HG02571 (cell line): ENCODE data around the gene CHTOP.
"Not testable (repeated sequence)": the region's sequence is repeated elsewhere in the genome, so short reads cannot be mapped to it uniquely, and the experiment has no call there.

ENCODE experiments used
- ATAC-seq: cut with Tn5 transposase; IDR thresholded peaks from one replicate; pipeline ENCODE4 v1.9.1; 2021; ENCODE audit warnings: mild to moderate bottlenecking, moderate library complexity; ENCODE audit not compliant: unreplicated experiment

Gene CHTOP

GRCh38 chr1:153658400-153659174 lies 24.7 kb downstream of the CHTOP start, which contains the start of gene SNAPIN:
Gene SNAPIN, plus strand, starts transcription at chr1:153658703. Its CDS starts 41 bp downstream, at chr1:153658744.
- ATAC-seq = peak; percentile 89

- ATAC-seq = no peak
Observed at GRCh38 chr1:153659175-153659534, 25.3 kb downstream of the CHTOP start.

- ATAC-seq = no peak
Observed at GRCh38 chr1:153659656-153660055, 25.8 kb downstream of the CHTOP start.

- ATAC-seq = no peak
Observed at GRCh38 chr1:153661111-153661708, 27.3 kb downstream of the CHTOP start.

- no peak for ATAC-seq
Observed at GRCh38 chr1:153662269-153662668, 28.4 kb downstream of the CHTOP start.

- no peak for ATAC-seq
Observed at GRCh38 chr1:153663211-153663610, 29.3 kb downstream of the CHTOP start.

- ATAC-seq = no peak
Observed at GRCh38 chr1:153667439-153667838, 33.6 kb downstream of the CHTOP start.

- ATAC-seq = not testable (repeated sequence)
Observed at GRCh38 chr1:153668672-153669071, 34.8 kb downstream of the CHTOP start.

- no peak for ATAC-seq
Observed at GRCh38 chr1:153669606-153670005, 35.7 kb downstream of the CHTOP start.

- peak; percentile 11 for ATAC-seq
Observed at GRCh38 chr1:153670257-153670858, 36.5 kb downstream of the CHTOP start.

- peak; percentile 90 for ATAC-seq
Observed at GRCh38 chr1:153670859-153671627, 37.2 kb downstream of the CHTOP start, which contains the start of gene ILF2. Gene ILF2, minus strand, starts transcription at chr1:153670993. Its CDS starts 71 bp downstream, at chr1:153670922.

GRCh38 chr1:153671628-153672353 lies 37.9 kb downstream of the CHTOP start:
- peak; percentile 16 for ATAC-seq

GRCh38 chr1:153673511-153673910 lies 39.6 kb downstream of the CHTOP start:
- no peak for ATAC-seq

GRCh38 chr1:153677718-153678518 lies 44.1 kb downstream of the CHTOP start:
- ATAC-seq = no peak

GRCh38 chr1:153678519-153679336 lies 44.9 kb downstream of the CHTOP start, which contains the start of gene NPR1:
Gene NPR1, plus strand, starts transcription at chr1:153678688. Its CDS starts 421 bp downstream, at chr1:153679109.
- ATAC-seq = no peak

GRCh38 chr1:153679337-153680119 lies 45.7 kb downstream of the CHTOP start:
- ATAC-seq = no peak

GRCh38 chr1:153680120-153680403 lies 46.2 kb downstream of the CHTOP start:
- ATAC-seq = no peak

- no peak for ATAC-seq
Observed at GRCh38 chr1:153682730-153683129, 48.9 kb downstream of the CHTOP start.
